Muscle layer of duodenum (tissue), 2 donors: ENCODE measurements around the gene CIAO3.

Source experiments
- H3K27ac ChIP-seq: one replicate; pipeline ENCODE4 v1.7.0; 2013; ENCODE audit warnings: mild to moderate bottlenecking, low read length
- H3K27me3 ChIP-seq: one replicate; pipeline ENCODE4 v1.7.0; 2013; ENCODE audit warnings: low read depth, mild to moderate bottlenecking, control low read depth, low read length
- H3K36me3 ChIP-seq, 2 donors: one replicate each; pipeline ENCODE4 v1.7.0; 2013; ENCODE audit warnings: low read length in 2 of 2, control low read depth in 1 of 2, mild to moderate bottlenecking in 1 of 2; ENCODE audit not compliant: insufficient read depth in 2 of 2, control insufficient read depth in 1 of 2
- H3K4me1 ChIP-seq, 2 donors: one replicate each; pipeline ENCODE4 v1.7.0; 2013; ENCODE audit warnings: low read length in 2 of 2, mild to moderate bottlenecking in 2 of 2, control low read depth in 1 of 2, moderate library complexity in 1 of 2; ENCODE audit not compliant: insufficient read depth in 2 of 2, control insufficient read depth in 1 of 2
- H3K4me3 ChIP-seq, 2 donors: one replicate each; pipeline ENCODE4 v1.7.0; 2013; ENCODE audit warnings: low read length in 2 of 2, low read depth in 1 of 2, mild to moderate bottlenecking in 1 of 2
- H3K9me3 ChIP-seq, 2 donors: one replicate each; pipeline ENCODE4 v1.7.0; 2013; ENCODE audit warnings: low read length in 2 of 2, control low read depth in 1 of 2, mild to moderate bottlenecking in 1 of 2; ENCODE audit not compliant: control insufficient read depth in 1 of 2
- donor health status: healthy.

Gene CIAO3

DNA sequence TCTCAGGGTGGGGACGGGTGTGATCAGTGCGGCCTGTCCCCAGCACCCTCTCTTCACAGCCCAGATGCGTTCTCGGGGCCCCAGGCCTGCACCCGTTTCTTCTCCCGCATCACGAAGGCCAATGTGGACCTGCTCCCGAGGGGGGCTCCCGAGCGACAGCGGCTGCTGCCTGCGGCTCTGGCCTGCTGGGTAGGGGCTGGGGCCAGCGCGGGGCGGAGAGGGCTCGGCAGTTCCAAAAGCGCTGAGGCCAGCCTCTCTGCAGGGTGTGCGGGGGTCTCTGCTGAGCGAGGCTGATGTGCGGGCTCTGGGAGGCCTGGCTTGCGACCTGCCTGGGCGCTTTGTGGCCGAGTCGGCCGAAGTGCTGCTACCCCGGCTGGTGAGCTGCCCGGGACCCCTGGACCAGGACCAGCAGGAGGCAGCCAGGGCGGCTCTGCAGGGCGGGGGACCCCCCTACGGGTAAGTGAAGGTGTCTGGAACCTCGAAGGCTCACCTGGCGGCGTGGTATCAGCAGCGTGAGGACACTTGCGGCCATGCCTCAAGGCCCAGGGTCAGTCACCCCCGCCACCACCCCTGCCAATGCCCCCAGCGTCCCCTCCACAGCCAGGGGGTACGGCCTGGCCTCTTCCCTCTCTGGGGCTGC, 24.2 kb upstream of the CIAO3 start:
- no peak overlapping the region for H3K4me3 ChIP-seq
- H3K4me1 ChIP-seq: no peaks in the 10 kb centered on the region
- H3K27me3 ChIP-seq: no peaks in the 10 kb centered on the region
- H3K9me3 ChIP-seq: no peaks in the 10 kb centered on the region
- H3K36me3 ChIP-seq: no peaks in the 10 kb centered on the region
- H3K27ac ChIP-seq: no peak overlapping the region

GRCh38 chr16:764184-764750, 23.5 kb upstream of the CIAO3 start:
- no peaks in the 10 kb centered on the region for H3K4me1 ChIP-seq
- no peaks in the 10 kb centered on the region for H3K27me3 ChIP-seq
- no peaks in the 10 kb centered on the region for H3K9me3 ChIP-seq

GRCh38 chr16:763369-764183, 22.8 kb upstream of the CIAO3 start:
- Histone ChIP-seq H3K36me3 (no peaks in the 10 kb centered on the region), H3K9me3 (no peaks in the 10 kb centered on the region), H3K4me1 (no peaks in the 10 kb centered on the region), H3K27ac (no peak overlapping the region), H3K27me3 (no peaks in the 10 kb centered on the region), H3K4me3 (no peak overlapping the region)

More at GRCh38 chr16:764184-764750, 23.5 kb upstream of the CIAO3 start:
- Histone ChIP-seq H3K36me3 (no peaks in the 10 kb centered on the region), H3K27ac (no peak overlapping the region), H3K4me3 (no peak overlapping the region)

GRCh38 chr16:762595-763268, 21.9 kb upstream of the CIAO3 start:
- H3K27me3 ChIP-seq: no peaks in the 10 kb centered on the region
- no peak overlapping the region for H3K27ac ChIP-seq
- no peaks in the 10 kb centered on the region for H3K36me3 ChIP-seq
- no peaks in the 10 kb centered on the region for H3K9me3 ChIP-seq
- H3K4me3 ChIP-seq: no peak overlapping the region
- no peaks in the 10 kb centered on the region for H3K4me1 ChIP-seq

GRCh38 chr16:761625-762513, 21.1 kb upstream of the CIAO3 start:
- Histone ChIP-seq H3K27ac (no peak overlapping the region), H3K36me3 (no peaks in the 10 kb centered on the region), H3K4me1 (no peaks in the 10 kb centered on the region), H3K4me3 (no peak overlapping the region), H3K9me3 (no peaks in the 10 kb centered on the region), H3K27me3 (no peaks in the 10 kb centered on the region)

- H3K27me3 ChIP-seq: no peaks in the 10 kb centered on the region
Measured at GRCh38 chr16:760545-761343, 19.9 kb upstream of the CIAO3 start, which contains the start of gene MSLN. Gene MSLN (plus strand): TSS chr16:760734. CDS start chr16:762681, 1,947 bp downstream.

DNA sequence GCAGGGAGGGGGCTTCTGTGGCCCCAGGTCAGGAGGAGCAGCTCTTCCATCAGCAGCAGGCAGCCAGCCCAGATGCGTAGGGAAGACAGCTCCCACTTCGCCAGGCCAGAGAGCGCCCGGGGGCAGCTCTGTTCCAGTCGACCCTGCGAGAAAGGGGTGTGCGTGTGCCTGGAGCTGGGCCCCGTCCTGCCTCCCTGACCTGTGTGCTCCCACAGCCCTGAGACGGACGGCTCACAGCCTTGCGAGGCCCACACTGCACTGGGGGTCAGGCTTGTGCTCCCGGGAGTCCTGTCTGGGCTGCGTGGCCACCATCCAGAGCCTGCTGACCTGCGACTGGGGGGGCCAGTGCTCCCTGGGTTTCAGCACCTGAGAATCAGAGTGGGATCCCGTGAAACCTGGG, 19.3 kb upstream of the CIAO3 start:
- Histone ChIP-seq H3K4me1 (no peaks in the 10 kb centered on the region), H3K36me3 (no peaks in the 10 kb centered on the region), H3K27me3 (no peaks in the 10 kb centered on the region), H3K9me3 (peaks cover 0 to 2% of the 10 kb centered on the region in 2 donors), H3K4me3 (no peak overlapping the region), H3K27ac (no peak overlapping the region)

More at GRCh38 chr16:760545-761343, 19.9 kb upstream of the CIAO3 start, which contains the start of gene MSLN:
- Histone ChIP-seq H3K27ac (no peak within 1 kb of the TSS), H3K36me3 (no peaks in the 10 kb centered on the region), H3K4me1 (no peaks in the 10 kb centered on the region), H3K9me3 (peaks cover 0 to 2% of the 10 kb centered on the region in 2 donors), H3K4me3 (no peak within 1 kb of the TSS)

- no peak overlapping the region for H3K4me3 ChIP-seq
- H3K9me3 ChIP-seq: peaks cover 0 to 2% of the 10 kb centered on the region in 2 donors
- H3K4me1 ChIP-seq: no peaks in the 10 kb centered on the region
- no peaks in the 10 kb centered on the region for H3K27me3 ChIP-seq
- H3K27ac ChIP-seq: no peak overlapping the region
- H3K36me3 ChIP-seq: no peaks in the 10 kb centered on the region
Measured at GRCh38 chr16:759110-759910, 18.5 kb upstream of the CIAO3 start.

DNA sequence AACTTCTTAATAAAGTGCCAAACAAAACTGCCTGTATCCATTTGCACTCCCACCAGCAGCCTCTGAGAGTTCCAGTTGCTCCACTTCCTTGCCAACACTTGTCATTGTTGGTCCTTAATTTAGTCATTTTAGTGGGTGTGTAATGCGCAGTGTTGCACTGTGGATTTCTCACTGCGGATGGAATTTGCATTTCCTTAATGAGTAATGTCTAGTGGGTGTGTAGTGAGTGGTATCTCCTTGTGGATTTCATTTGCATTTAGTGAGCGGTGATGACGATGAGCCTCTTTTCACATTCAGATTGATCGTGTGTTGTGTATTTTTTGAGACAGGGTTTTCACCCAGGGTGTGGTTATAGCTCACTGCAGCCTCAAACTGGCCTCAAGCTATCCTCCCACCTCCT, 15.6 kb upstream of the CIAO3 start:
- H3K9me3 ChIP-seq: peaks cover 0 to 2% of the 10 kb centered on the region in 2 donors
- H3K4me1 ChIP-seq: no peaks in the 10 kb centered on the region
- H3K36me3 ChIP-seq: no peaks in the 10 kb centered on the region
- peaks cover 2% of the 10 kb centered on the region for H3K27me3 ChIP-seq
- H3K4me3 ChIP-seq: no peak overlapping the region
- no peak overlapping the region for H3K27ac ChIP-seq
